Mucosa of stomach (tissue), 1 donor: ENCODE data around the gene POLL.
"Not testable (repeated sequence)": the region's sequence is repeated elsewhere in the genome, so short reads cannot be mapped to it uniquely, and the experiment has no call there.

Experiments used
- H3K27me3 ChIP-seq: one replicate; pipeline ENCODE4 v1.7.0; 2013; ENCODE audit warnings: mild to moderate bottlenecking, low read length; ENCODE audit not compliant: control insufficient read depth, insufficient read depth
- H3K36me3 ChIP-seq: one replicate; pipeline ENCODE4 v1.7.0; 2013; ENCODE audit warnings: low read length; ENCODE audit not compliant: control insufficient read depth, insufficient read depth
- H3K4me1 ChIP-seq: one replicate; pipeline ENCODE4 v1.7.0; 2013; ENCODE audit warnings: mild to moderate bottlenecking, low read length; ENCODE audit not compliant: control insufficient read depth, insufficient read depth
- H3K4me3 ChIP-seq: one replicate; pipeline ENCODE4 v1.7.0; 2013; ENCODE audit warnings: low read length
- H3K9ac ChIP-seq: one replicate; pipeline ENCODE4 v1.7.0; 2013; ENCODE audit warnings: mild to moderate bottlenecking, low read length, moderate library complexity
- H3K9me3 ChIP-seq: one replicate; pipeline ENCODE4 v1.7.0; 2013; ENCODE audit warnings: mild to moderate bottlenecking, low read length, moderate library complexity; ENCODE audit not compliant: control insufficient read depth
- donor health status: Pancreatic carcinoma.

POLL gene

DNA sequence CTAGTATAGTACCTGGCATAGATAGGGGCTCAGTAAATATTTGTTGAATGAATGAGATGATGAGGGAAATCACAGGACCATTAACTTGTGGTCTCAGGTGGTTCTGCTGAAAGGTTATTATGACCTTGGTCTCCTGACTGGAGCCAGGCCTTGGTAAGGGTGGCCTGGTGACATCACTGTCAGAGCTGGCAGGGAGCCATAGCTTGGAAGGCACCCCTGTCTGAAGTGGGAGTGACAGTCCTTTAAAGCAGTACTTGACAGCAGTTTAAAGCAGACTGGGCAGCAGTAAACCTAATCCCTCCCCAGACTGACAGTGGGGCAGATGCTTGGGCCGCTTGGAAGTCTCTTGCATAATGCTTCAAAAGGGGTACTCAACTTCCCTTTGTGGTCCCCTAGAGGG is 13.5 kb upstream of the POLL start:
- Histone ChIP-seq H3K36me3 (no peaks in the 10 kb centered on the region), H3K9ac (no peak overlapping the region), H3K9me3 (no peaks in the 10 kb centered on the region), H3K27me3 (no peaks in the 10 kb centered on the region), H3K4me1 (no peaks in the 10 kb centered on the region), H3K4me3 (no peak overlapping the region)

DNA sequence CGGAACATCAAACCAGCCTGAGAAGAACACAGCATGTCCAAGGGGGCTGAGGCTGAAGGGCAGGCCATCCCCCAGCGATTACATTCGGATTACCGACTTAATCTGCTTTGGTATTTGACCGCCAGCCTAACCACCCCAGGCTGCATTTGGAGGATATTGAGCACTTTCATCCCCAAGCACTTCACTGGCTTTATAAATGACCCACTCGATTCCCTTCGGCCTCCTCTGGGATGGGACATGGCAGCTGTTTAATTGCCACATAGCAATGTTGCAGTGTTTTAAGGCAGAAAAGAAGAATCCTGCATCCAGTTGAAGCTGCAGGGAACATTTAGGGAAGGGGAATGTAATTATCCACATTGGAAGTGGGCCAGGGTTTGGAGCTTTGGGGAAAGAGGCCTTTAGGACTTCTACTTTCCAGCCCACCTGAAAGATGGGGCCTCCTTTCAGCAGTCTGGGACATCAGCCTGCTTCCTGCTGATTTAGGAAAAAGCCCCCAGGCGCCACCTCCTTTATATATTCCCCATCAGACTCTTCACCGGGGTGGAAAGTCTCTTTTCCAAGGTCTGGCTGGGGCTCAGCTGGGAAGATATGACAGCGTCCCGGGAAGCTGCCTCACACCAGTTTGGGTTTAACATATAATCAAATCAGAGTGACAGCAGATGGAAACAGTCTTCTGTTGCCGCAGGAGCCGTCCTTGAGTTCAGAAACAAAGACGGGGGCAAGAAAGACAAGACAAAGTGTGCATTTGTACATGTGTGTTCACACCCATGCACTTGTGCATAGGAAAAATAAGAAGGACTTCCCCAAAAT is 9.2 kb upstream of the POLL start:
- Histone ChIP-seq H3K36me3 (no peaks in the 10 kb centered on the region), H3K9me3 (no peaks in the 10 kb centered on the region), H3K27me3 (no peaks in the 10 kb centered on the region), H3K4me1 (no peaks in the 10 kb centered on the region), H3K9ac (no peak overlapping the region), H3K4me3 (no peak overlapping the region)

DNA sequence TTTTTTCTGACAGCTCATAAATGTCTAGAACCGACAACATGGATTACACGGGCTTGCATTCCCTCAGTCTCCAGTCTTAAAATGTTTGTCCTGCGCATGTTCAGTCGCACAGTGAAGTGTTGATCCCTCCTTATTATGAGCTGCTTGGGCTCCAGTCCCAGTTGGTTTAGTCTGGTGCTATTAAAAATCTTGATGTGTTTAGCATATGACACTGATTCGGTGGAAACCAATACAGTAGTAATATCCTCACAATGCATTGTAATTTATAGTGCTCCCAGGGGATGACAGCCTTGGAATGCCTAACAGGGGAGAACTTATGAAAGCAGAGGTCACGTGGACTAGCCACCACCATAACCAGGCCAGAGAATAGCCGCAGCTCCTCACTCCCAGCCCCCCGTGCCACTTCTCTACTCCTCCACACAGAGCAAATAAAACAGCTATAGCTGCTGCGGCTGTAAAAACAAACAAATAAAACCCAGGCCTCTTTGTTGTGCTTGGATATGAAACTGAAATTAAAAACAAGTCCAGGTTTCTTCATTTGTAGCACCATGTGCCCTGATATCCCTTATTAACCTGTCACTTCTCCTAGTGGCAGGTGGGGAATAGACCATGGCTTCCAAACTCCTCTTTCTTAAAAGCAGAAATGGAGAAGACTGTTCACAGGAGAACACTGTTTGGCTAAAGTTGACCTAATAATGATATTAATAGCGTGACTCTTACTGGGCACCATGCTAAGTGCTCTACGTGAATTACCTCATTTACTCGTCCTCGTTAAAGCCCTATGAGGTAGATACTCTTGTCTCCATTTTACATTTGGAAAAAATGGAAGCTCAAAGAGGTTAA is 7.8 kb upstream of the POLL start:
- Histone ChIP-seq H3K4me1 (no peaks in the 10 kb centered on the region), H3K4me3 (no peak overlapping the region), H3K9ac (no peak overlapping the region), H3K36me3 (no peaks in the 10 kb centered on the region), H3K9me3 (no peaks in the 10 kb centered on the region), H3K27me3 (no peaks in the 10 kb centered on the region)

DNA sequence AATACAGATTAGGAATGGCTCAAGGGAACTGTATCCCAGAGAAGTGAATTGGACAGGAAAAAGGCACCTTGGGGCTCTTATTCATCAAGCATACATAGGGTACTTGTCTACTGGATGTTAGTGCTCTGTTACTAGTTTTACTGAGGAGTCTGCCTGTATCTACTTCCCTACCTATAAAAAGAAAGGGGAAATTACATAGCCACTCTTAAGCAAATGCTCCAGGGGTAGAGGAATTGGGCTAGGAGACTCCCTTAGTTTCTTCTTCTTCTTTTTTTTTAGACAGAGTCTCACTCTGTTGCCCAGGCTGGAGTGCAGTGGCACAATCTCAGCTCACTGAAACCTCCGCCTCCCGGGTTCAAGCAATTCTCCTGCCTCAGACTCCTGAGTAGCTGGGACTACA is 5.3 kb upstream of the POLL start:
- H3K4me3 ChIP-seq, H3K4me1 ChIP-seq, H3K9me3 ChIP-seq, H3K9ac ChIP-seq, H3K27me3 ChIP-seq, H3K36me3 ChIP-seq: not testable (repeated sequence)

DNA sequence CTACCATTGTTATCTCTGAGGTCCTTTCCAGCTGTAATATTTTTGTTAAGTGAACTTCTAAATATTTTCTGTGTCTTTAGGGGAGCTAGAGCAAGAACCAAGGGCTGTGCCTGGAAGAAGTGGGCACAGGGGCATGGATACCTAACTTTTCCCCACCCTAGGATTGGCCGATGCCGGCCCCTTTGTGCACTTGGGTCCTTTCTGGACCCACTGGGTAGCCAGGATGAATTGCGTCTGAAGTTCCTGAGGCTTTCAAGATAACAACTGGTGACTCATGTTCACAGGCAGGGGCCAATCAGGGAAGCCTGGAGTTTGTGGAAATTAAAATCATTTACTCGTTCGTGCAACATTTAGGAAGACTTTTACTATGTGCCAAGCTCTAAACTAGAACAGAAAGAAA is 822 bp upstream of the POLL start:
- Histone ChIP-seq H3K4me3 (peak overlapping the region; percentile 64), H3K27me3 (no peaks in the 10 kb centered on the region), H3K9ac (no peak overlapping the region), H3K4me1 (peaks cover 16% of the 10 kb centered on the region), H3K36me3 (no peaks in the 10 kb centered on the region), H3K9me3 (no peaks in the 10 kb centered on the region)

DNA sequence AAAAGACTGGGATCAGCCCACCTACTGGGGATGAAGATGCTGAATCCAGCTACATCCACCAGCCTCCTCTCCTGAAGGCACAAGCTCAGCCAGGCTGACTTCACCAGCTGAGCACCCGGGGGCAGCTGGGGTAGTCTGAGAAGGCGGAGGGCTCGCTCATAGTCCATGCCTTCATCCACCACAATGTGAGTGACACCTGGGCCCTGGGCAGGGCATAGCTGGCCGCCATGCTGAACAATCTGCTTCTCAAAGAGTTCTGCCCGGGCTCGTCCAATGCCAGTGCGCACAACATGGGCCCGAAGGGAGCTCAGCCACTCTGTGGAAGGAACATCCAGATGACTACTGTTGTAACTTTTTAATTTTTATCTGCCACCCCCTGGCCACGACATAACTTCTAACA is 2.2 kb downstream of the POLL start:
- Histone ChIP-seq H3K27me3 (no peaks in the 10 kb centered on the region), H3K4me3 (no peak overlapping the region), H3K4me1 (peaks cover 16% of the 10 kb centered on the region), H3K36me3 (peaks cover 5% of the 10 kb centered on the region), H3K9me3 (no peaks in the 10 kb centered on the region), H3K9ac (no peak overlapping the region)

DNA sequence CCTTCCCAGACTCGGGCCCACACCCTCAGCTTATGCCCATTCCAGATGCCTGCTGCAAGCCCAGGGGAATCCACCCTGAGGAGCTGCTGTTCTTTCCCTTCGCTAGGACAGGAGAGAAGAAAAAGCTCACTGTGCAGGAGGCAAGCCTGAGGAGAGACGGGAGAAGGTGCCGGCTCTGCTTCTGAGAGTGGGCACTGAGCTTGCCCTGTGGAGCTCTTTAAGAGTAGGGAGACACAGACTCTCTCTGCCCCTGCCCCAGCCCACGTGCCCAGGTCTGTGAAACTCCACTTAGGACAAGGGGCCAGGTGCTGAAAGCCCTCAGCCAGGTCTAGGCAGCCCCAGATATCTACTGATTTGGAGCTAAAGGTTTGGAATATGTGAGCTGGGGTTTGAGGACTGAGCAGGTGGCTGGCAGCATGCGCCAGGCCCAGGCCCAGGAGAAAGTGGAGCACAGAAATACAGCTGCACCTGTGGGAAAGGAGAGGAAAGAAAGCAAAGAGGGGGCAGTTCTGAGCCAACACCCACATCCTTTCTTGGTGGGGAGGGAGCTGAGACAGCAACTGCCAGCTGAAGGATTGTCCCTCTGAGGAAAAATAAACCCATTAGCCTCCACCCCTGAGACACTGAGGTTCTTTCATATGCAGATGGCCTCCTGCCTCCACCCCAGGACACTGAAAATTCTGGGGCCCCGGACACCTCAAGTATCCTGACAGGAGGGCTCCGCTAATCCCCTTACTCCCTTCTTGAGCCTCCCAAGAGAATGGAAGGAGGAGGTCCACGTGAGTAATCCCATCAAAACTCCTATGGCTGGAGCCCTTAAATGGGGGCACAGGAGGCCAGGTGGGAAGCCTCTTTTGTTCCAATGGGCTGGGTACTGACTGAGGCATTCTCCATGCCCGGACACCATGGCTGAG is 7.3 kb downstream of the POLL start:
- no peaks in the 10 kb centered on the region for H3K27me3 ChIP-seq
- H3K9ac ChIP-seq: no peak overlapping the region
- H3K4me1 ChIP-seq: no peaks in the 10 kb centered on the region
- no peaks in the 10 kb centered on the region for H3K9me3 ChIP-seq
- H3K36me3 ChIP-seq: peaks cover 5% of the 10 kb centered on the region
- H3K4me3 ChIP-seq: no peak overlapping the region

DNA sequence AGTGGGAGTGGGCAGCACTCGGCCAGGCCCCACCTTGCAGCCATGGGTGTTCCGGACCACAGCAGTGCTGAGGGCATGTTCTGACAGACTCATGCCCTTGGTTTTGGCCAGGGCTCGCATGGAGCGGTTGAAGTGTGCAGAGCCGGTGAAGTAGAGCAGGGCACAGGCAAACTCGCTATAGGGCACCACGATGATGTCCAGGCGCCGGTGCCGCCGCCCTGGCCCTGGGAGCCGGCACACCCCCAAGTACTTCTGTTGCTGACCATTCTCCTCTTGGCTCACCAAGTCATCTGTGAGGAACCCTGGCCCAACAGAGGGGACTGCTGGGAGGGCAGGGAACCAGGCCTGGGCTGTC is 8.6 kb downstream of the POLL start:
- Histone ChIP-seq H3K36me3 (peaks cover 5% of the 10 kb centered on the region), H3K9me3 (no peaks in the 10 kb centered on the region), H3K9ac (no peak overlapping the region), H3K27me3 (no peaks in the 10 kb centered on the region), H3K4me3 (no peak overlapping the region), H3K4me1 (no peaks in the 10 kb centered on the region)

DNA sequence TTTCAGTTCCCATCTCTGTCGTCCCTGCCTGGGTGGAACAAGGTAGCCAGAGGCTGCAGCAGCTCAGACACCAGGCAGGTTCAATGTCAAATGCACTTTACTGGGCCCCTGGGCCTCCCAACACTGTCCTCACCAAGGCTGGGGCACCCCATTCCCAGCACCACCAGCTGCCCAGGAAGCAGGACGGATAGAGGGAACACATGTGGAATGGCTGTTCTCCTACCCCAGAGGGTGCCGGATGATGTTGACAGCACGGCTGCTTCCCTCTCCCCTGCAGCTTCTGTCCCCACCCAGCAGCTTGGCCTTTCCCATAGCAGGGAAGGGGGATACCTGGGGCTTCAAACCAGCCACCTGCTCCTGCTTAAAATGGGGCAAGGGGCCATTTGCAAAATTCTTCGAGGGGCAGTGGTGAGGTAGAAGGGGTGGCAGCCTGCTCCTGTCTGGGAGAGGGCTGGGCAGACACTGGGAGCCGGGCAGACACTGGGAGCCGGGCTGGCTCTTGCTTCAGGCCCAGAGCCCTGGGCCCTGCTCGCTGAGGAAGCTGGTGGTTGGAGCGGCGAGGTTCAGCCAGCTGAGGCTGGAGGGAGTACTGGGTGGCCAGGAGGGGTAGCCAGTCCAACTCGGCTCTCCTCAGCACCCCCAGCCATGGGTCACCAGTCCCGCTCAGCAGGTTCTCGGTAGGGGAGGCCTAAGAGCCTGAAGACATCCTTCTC is 9.1 kb downstream of the POLL start:
- Histone ChIP-seq H3K36me3 (peaks cover 5% of the 10 kb centered on the region), H3K27me3 (no peaks in the 10 kb centered on the region), H3K4me1 (no peaks in the 10 kb centered on the region), H3K9ac (no peak overlapping the region), H3K4me3 (no peak overlapping the region), H3K9me3 (no peaks in the 10 kb centered on the region)

DNA sequence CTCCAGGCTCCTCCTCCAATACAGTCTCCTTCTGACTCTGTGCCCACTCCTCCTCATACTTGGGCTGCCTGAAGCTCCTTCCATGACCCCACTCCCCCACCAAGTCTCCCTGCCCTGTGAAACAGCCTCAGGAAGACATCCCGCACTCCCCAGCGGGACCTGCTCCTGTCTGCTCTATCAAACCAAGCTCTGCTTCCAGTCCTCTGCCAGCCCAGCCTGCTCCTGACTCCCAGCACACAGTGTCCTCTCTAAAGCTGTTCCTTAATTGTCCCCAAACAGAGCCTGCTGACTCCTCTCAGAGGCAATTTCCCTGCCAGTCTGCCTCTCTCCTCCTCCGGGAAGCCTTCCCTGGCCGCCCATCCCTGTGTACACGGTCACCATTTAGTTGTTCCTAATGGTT is 9.9 kb downstream of the POLL start:
- H3K4me1 ChIP-seq: no peaks in the 10 kb centered on the region
- peaks cover 4% of the 10 kb centered on the region for H3K36me3 ChIP-seq
- H3K4me3 ChIP-seq: no peak overlapping the region
- no peaks in the 10 kb centered on the region for H3K9me3 ChIP-seq
- H3K9ac ChIP-seq: no peak overlapping the region
- no peaks in the 10 kb centered on the region for H3K27me3 ChIP-seq

DNA sequence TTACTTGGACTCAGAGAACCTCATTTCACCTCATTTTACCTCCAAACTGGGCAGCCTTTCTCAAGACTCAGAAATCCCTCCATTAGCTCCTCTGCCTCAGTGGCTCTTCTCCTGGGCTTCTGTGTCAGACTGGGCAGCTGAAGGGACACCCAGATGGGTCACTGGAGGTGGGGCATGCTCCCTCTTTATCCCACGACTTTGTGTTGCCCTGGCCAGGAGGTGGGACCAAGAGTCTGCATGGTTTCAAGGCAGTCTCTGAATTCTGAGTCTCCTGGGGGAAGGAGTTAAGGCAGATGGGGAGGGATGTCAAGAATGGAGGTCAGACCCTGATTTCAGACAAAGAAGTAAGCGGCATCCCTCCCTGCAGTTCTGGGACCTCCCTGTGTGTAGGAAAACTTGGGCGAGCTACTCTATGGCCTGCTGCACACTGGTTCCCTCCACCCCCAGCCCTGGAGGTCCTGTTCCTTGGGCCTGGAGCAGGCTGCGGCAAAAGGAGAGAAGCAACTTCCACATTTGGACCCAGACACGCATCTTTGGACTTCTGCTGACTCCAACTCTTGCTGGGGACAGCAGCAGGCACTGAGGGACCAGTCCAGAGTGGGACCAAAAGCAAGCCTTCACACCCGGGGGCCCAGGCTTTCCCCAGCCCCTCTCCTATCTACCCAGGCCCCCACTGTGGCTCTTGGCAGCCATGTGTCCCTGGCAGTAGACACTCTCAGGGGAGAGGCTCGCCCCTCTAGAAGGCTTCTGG is 10.8 kb downstream of the POLL start:
- no peak overlapping the region for H3K4me3 ChIP-seq
- no peaks in the 10 kb centered on the region for H3K9me3 ChIP-seq
- no peaks in the 10 kb centered on the region for H3K36me3 ChIP-seq
- no peak overlapping the region for H3K9ac ChIP-seq
- H3K4me1 ChIP-seq: no peaks in the 10 kb centered on the region
- H3K27me3 ChIP-seq: peaks cover 3% of the 10 kb centered on the region
